G401.6 (cell line): ENCODE measurements around the gene NELFCD.
"Not testable (repeated sequence)": the region's sequence is repeated elsewhere in the genome, so short reads cannot be mapped to it uniquely, and the experiment has no call there.

Source experiments
- FAIRE-seq: peaks from 2 replicates; lab custom pipeline; 2012; peaks lifted over from hg19 to GRCh38; lab: Jason Lieb, UNC

The NELFCD gene

GRCh38 chr20:58980711-58981627 is at the start of gene NELFCD:
TSS of gene NELFCD (plus strand) at chr20:58981256. CDS start at chr20:58981310, 54 bp downstream.
- FAIRE-seq: no peak

- no peak for FAIRE-seq
Measured at GRCh38 chr20:58932170-58932569, 48.9 kb upstream of the NELFCD start.

- FAIRE-seq: no peak
Measured at GRCh38 chr20:58938078-58938477, 43.0 kb upstream of the NELFCD start.

GRCh38 chr20:58938541-58938940 is 42.5 kb upstream of the NELFCD start:
- no peak for FAIRE-seq

GRCh38 chr20:58941471-58941870 is 39.6 kb upstream of the NELFCD start:
- FAIRE-seq: no peak

GRCh38 chr20:58942549-58942948 is 38.5 kb upstream of the NELFCD start:
- no peak for FAIRE-seq

GRCh38 chr20:58944610-58945009 is 36.4 kb upstream of the NELFCD start:
- FAIRE-seq: no peak

GRCh38 chr20:58945965-58946631 is 35.0 kb upstream of the NELFCD start:
- no peak for FAIRE-seq

- FAIRE-seq: not testable (repeated sequence)
Measured at GRCh38 chr20:58947797-58948388, 33.2 kb upstream of the NELFCD start.

GRCh38 chr20:58950603-58951002 is 30.5 kb upstream of the NELFCD start:
- FAIRE-seq: no peak

- FAIRE-seq: no peak
Measured at GRCh38 chr20:58953050-58953449, 28.0 kb upstream of the NELFCD start.

GRCh38 chr20:58956078-58956477 is 25.0 kb upstream of the NELFCD start:
- FAIRE-seq: no peak

GRCh38 chr20:58959652-58960051 is 21.4 kb upstream of the NELFCD start:
- FAIRE-seq: no peak

GRCh38 chr20:58963060-58963584 is 17.9 kb upstream of the NELFCD start:
- no peak for FAIRE-seq

- FAIRE-seq: not testable (repeated sequence)
Measured at GRCh38 chr20:58963922-58964321, 17.1 kb upstream of the NELFCD start.

- FAIRE-seq: no peak
Measured at GRCh38 chr20:58965270-58966064, 15.6 kb upstream of the NELFCD start.

- no peak for FAIRE-seq
Measured at GRCh38 chr20:58967652-58968429, 13.2 kb upstream of the NELFCD start.

GRCh38 chr20:58969439-58969838 is 11.6 kb upstream of the NELFCD start:
- FAIRE-seq: no peak

- no peak for FAIRE-seq
Measured at GRCh38 chr20:58970146-58970545, 10.9 kb upstream of the NELFCD start.

- no peak for FAIRE-seq
Measured at GRCh38 chr20:58971429-58971828, 9.6 kb upstream of the NELFCD start.

GRCh38 chr20:58973179-58973578 is 7.9 kb upstream of the NELFCD start:
- no peak for FAIRE-seq
